GM18505 (cell line): ENCODE measurements around the gene RFC1.
"Not testable (repeated sequence)": the region's sequence is repeated elsewhere in the genome, so short reads cannot be mapped to it uniquely, and the experiment has no call there.

Source experiments
- ATAC-seq: cut with Tn5 transposase; IDR thresholded peaks from one replicate; pipeline ENCODE4 v1.9.1; 2021; ENCODE audit not compliant: unreplicated experiment
- POLR2A ChIP-seq: IDR thresholded peaks from 4 replicates; pipeline ENCODE4 v1.6.1; 2011; ENCODE audit warnings: borderline replicate concordance; ENCODE audit not compliant: insufficient read depth, insufficient read length; ENCODE audit errors: extremely low read depth

The RFC1 gene

DNA sequence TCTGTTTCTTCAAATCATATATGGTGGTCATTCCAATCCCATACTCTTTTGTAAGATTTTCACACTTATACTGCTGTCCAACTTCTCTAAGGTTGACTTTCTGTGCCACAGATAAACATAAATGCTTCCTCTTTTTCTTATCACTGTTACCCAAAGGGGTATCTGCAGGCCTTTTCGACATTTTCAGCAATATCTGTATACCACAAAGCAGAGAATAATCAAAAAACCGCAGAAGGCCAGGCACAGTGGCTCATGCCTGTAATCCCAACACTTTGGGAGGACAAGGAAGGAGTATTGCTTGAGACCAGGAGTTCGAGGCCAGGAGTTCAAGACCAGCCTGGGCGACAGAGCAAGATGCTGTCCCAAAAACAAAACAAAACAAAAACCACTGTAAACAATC, 3.1 kb upstream of the RFC1 start:
- no peak for TF ChIP-seq POLR2A
- no peak for ATAC-seq

DNA sequence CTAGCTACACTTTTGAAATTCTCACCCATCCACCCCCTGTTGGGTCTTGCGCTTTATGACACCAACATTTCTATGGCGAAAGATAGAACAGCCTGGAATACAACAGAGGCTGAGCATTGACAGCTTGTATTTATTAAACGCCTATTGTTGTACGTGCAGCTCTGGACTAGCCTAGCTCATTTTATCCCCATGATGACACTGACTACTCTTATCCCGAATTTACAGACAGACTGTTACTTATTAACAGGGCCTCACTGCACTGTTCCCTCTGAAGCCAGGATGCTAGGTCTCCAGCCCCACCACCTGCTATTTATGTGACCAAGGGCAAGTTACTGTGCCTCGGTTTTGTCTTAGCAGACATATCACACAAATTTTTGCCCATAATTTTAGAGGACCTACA, 1.0 kb upstream of the RFC1 start:
- TF ChIP-seq POLR2A: no peak
- ATAC-seq: no peak

DNA sequence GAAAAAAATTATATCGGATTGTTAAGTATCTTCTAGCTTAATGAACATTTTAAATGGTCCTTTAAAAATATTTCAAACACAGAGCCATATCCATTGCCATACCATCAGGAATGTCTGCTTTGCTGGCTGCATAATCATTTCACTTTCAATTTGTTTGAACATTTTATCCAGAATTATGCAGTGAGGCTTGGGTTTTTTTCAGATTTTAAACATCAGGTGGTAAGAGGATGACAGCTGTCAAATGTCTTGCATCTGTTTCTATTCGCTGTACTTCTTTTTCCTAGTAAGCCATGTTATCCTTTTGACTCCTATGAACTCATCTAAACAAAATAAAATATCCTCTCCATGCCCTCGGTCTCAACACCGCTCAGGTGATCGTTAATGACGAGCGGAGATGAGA, 802 bp downstream of the RFC1 start:
- no peak for TF ChIP-seq POLR2A
- no peak for ATAC-seq

DNA sequence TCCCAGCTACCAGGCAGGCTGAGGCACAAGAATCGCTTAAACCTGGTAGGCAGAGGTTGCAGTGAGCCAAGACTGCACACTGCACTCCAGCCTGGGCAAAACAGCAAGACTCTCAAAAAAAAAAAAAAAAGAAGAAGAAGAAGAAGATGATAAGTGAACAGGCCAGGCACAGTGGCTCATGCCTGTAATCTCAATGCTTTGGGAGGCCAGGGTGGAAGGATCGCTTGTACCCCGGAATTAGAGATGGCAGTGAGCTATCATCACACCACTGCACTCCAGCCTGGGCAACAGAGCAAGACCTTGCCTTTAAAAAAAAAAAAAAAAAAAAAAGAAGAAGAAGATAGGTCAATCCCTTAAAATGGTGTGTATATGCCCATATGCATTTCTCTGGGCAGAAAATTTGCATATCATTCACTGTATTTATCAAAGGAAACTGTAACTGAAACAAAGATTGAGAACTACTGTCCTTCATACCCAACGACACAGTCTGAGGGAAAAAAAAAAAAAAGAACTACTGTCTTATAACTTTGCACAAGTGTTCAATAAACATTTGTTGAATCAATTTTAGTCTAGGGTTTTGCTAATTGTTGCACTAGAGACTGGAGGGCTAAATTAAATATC, 2.3 kb downstream of the RFC1 start:
- no peak for ATAC-seq
- no peak for TF ChIP-seq POLR2A

DNA sequence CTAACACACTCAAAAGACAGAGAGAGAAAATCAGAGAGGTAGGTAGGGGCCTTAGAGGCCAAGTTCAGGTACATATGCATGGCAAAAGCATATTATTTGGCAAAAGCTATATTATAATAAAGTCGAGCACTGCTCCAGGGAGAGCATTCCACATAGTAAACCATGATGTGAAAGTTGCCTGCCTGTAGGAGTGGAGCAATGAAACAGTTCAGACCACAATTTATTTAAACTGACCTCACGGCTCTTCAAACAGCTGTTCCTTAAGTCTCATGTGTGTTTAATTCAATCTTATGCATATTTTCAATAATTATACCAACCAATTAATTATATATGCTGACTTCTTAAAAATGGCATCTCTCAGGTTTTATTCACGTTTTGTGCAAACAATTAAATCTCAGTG, 3.3 kb downstream of the RFC1 start:
- no peak for TF ChIP-seq POLR2A
- ATAC-seq: no peak

DNA sequence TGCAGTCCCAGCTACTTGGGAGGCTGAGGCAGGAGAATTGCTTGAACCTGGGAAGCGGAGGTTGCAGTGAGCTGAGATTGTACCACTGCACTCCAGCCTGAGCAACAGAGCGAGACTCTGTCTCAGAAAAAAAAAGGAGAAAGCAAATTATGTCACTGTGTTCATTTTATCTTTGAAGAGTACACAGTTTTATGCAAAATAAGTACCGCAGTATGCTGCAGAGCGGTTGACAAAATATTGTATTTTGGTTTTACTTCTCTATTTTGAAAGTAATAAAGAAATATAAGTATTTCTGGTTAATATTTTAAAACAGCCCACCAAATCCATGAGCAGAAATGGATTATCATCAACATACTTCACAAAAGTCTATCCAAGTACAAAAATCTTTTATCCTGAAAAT, 5.6 kb downstream of the RFC1 start:
- ATAC-seq: peak; percentile 53

DNA sequence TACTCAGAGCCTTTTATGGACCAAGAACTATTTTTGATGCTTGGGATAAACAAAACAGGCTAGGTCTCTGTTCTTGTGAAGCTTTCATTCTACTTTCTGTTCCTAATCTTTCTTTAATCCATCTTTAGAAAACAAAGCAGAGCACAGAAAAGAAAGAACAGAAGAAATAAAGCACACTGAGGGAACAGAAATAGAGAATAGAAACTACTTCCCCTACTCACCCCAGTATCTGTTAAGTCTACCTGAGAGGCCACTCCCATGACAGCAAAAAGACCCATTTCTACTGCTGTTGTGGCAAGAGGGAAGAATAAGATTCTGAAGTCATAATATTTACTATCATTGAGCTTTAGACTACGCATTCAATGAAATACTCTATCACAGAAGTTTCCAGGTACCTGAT, 9.2 kb downstream of the RFC1 start:
- ATAC-seq: peak; percentile 36
- TF ChIP-seq POLR2A: no peak

DNA sequence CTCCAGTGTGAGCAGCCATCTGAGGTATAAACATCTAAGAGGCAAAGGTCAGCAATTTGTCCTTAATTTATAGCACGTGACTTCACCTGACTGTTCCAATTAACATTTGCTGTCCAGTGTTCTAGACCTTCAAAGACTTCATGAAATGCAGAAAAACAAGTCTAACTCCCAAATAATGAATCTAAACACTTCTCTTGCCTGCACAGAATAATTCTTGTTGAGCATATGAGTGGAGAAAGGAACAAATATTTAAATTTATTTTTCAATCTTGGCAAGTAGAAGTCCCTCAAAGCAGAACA, 12.0 kb downstream of the RFC1 start:
- no peak for ATAC-seq

DNA sequence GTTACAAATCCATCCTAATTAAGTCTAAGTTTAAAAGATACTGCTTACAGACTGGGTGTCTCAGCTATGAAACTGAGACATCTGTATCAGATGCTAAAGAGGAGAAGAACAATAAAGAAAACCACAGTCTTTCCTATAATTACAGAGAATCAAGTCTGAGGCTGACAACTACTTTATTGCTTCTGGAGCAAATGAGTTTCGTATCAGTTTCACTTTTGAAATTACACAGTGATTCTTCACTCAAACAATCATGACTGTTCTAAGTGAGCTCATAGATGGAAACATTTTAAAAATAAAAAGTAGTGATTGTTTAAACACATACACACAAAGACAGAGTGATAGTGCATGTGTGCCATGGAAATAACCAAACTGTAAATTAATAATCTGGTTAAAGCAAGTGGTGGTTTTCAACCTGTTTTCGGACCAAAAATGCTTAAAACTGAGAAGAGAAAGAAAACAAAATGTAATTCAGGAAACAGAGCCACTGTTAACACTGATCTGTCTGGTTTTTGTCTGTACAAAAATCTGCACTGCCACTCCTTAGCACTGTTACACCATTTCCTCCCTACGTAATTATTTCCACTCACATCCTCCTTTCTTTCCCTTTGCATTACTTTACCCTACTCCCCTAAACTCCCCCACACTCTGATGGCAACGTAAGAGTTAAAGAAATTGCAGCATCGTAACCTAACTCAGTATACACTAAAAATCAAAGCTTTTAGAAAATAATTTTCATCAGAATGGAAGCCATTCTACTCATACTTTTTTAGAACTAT, 12.5 kb downstream of the RFC1 start:
- TF ChIP-seq POLR2A: no peak
- peak; percentile 82 for ATAC-seq

More for the DNA sequence above, 12.0 kb downstream of the RFC1 start:
- TF ChIP-seq POLR2A: no peak

DNA sequence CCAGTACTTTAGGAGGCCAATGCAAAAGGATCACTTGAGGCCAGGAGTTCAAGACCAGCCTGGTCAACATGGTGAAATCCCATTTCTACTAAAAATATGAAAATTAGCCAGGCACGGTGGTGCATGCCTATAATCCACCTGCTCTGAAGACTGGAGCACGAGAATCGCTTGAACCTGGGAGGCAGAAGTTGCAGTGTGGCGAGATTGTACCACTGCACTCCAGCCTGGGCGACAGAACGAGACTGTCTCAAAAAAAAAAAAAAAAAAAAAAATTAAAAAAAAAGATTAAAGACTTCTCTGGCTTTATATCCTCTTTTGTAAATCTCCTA, 13.0 kb downstream of the RFC1 start:
- not testable (repeated sequence) for ATAC-seq

DNA sequence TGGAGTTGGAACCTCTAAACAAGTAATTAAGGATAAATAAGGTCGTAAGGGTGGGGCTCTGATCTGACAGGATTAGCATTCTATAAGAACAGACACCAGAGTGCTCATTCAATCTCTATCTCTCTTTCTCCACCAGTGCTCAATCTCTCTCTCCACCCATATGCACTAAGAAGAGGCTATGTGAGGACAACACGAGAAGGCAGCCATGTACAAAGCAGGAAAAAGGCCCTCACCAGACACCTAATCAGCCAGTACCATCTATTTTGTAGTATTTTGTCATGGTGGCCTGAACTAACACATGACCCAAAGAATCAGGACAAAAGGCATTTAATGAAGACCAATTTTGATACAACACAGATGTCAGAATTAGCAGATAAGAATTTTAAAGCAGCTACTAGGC, 16.8 kb downstream of the RFC1 start:
- no peak for ATAC-seq
- no peak for TF ChIP-seq POLR2A

DNA sequence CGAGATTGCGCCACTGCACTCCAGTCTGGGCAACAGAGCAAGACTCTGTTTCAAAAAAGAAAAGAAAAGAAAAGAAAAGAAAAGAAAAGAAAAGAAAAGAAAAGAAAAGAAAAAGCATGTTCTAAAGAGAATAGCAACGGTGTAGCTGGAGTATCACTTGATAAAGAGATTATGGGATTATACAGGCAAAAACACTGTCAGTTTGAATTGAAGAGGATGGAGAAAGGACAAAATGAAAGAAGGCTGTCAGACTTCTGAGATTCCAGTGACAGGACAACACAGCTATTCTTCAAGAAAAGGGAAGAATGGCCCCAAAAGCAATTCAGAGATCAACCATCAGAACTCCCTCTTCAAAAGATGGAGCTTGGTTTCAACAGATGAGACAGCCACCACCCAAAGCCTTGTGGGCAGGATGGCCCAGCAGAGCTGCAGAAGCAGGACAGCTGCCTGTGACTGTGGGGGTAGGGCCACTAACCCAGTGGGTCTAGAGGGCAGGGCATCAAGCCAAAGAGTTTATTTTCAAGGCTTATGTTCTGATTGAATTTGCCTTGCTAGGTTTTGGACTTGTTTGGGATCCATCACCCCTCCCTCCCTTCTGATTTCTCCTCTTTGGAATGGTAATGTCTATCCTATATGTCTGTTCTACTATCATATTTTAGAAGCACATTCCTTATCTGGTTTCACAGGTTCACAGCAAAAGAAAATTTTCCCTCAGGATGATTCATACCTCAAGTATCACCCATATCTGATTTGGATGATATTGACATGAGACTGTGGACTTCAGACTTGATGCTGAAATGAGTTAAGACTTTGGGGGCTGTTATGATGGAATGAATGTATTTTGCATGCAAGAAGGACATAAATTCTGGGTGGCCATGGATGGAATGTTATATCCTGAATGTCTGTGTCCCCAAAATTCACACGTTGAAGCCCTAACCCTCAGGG, 17.5 kb downstream of the RFC1 start:
- no peak for TF ChIP-seq POLR2A
- no peak for ATAC-seq

DNA sequence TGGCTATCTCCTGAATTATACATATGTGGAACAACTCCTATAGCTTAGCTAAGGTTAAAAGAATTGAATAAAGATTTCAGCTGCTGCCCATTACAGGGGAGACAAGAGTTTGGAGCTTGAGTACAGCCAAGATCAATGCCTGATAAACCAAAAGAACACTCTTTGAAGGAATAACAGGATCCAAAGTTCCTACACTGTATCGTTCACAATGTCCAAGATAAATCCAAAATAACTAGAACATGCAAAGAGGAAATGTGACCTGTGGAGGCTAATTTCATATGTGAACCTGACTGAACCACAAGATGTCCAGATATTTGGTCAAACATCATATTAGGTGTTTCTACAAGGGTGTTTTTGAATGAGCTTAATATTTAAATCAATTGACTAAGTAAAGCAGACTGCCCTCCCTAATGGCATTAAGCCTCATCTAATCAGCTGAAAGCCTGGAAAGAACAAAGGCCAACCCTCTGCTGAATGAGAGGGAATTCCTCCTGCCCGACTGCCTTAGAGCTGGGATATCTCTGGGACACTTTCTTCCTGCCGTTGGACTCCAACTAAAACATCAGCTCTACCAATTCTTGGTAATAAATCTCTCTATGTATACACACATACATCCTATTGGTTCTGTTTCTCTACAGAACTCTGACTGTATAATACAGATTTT, 19.2 kb downstream of the RFC1 start:
- ATAC-seq: no peak
- TF ChIP-seq POLR2A: no peak

DNA sequence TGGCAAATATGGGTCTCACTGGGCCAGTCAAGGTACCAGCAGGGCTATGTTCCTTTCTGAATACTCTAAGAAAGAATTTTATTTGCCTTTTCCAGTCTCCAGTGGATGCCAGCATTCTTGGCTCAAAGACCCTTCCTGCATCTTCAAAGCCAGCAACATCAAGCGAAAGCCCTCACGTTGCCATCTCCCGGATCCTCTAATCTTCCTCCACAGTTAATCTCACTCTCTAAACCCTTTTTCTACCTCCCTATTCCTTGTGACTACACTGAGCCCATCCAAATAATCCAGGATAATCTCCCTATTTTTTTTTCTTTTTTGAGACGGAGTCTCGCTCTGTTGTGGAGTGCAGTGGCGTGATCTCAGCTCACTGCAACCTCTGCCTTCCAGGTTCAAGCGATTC, 23.4 kb downstream of the RFC1 start:
- no peak for TF ChIP-seq POLR2A

DNA sequence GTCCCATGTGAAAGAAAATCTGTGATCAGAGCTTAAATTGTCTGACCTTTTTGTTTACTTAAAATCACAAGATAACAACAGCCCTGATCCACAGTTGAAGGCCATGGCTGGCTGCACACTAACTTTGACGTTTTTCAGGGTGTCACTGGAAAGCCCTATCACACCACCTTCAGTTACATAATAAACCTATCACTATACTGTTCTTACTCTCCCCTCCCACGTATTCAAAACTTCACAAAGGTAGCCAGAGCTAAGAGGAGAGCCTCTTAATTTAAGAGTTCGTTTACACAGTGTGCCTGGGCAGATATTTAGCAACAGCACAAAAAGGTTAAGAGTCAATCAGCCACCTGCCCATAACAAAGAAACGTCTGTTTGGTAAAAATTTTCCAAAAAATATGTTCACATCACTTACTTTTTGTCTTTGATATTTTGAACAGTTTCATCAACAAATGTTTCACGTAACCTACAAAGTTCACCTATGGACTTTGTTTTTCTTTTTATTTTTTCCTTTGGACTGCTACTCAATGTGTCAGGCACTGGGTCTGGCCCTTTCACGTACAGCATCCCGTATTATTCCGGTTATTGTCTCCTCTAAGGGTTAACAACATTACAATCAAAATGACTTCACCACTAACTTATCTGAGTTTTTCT, 25.0 kb downstream of the RFC1 start:
- no peak for TF ChIP-seq POLR2A
- ATAC-seq: no peak

More for the DNA sequence above, 23.4 kb downstream of the RFC1 start:
- ATAC-seq: no peak
